ENCODE measurements around the gene ACAT2.
A peak's percentile ranks its signal among the peaks of the same experiment; 100 is the strongest.
"Not testable (repeated sequence)": the region's sequence is repeated elsewhere in the genome, so short reads cannot be mapped to it uniquely, and the experiment has no call there.

The ACAT2 gene

DNA sequence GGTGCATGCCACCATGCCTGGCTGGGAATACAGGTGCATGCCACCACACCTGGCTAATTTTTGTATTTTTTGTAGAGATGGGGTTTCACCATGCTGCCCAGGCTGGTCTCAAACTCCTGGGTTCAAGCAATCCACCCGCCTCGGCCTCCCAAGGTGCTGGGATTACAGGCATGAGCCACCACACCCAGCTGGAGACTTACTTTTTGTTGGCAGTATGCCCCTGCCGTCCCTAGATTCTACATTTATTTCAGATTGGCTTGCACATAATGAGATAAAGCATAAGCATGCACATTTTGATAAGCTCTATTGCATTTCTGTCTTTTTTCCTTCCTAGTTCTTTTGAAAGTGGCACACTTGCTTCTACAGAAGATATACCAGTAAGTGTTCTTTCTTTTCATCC, 54.9 kb downstream of the ACAT2 start:
- not testable (repeated sequence) for DNase-seq

DNA sequence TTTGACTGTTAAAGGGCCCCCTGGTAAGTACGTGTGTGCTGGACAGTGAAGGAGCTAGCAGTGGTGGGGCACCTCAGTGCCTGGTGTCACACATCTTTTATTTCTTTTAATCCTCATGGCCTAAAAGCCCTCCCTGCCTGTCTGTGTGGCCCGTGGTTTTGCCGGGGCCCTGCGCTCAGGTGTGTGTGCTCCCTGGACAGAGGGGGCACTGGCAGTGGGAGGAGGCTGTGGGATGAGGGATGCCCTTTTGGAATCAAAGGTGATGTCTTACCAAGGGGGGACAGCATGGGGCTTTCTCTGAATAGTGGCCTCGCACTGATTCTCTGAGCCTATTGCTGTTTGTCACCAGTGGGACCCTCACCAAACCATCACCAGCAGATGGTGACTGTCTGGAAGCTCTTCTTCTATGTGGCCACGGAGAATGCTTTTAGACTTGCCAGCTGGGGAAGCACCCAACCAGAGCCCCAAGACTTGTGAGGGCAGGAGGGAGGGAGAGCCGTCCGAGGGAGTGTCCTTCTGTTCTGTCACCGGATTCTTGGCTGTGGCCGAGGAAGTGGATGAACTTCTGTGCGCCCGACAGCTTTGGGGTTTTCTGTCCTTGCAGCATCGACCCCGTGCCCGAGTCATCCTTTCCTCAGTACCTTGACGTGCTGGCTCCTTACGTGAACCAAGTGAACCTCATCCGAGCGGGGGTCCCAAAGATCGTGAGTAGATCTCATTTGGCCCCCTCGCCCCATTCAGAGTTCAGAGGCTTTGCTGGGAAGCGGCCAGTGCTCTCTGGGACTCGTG, 56.3 kb downstream of the ACAT2 start:
- no peak for DNase-seq

DNA sequence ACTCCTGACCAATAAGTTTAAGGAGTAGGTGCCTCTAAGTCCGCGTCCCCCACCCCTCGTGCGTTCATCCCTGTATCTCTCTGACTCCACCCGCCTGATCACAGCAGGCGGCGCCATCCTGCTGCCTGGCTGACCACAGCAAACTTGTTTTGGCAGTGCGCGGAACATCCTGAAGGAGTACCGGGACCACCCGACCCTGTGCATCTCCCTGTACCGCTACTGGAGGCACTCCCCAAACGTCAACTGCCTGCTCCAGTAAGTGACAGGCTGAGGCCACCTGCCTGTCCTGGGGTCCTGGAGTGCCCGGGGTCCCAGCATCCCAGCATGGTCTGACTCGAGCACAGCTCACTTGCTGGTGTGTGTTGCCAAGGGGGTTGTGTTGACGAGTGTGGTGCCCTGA, 57.3 kb downstream of the ACAT2 start:
- DNase-seq, result no peak

DNA sequence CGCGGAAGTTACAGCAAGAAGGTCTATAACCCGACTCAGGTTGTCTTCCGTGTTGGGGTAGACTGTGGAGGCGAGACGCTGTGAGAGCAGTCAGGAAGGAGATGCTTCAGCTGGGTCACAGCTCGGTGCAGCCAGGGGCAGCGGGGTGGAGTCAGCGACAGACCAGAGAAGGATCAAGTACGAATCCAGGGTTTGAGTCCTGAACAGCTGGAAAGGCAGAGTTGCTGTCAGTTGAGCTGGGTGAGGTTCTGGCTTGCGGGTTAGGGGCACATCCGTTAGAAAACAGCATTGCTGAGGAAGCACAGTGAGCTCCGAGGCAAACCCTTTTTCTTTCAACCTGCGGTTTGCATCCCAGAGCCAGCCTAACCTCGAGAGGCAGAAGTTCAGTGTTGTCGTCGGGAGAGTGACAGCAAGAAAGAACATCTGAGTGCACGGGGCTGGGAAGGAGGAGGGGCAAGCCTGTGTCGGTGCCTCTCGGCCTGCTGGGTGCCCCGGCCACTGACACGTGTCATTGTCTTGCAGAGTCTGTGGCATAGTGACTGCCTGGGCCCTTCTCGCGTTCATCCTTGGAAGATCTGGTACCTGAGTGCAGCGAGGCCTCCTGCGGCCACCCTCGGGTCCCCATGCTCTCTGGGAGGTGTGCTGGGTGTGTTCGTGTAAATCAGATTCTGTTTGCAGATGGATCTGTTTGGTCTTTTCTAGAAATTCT, 58.2 kb downstream of the ACAT2 start:
- peak in 1 of 2 donors; percentile 11 for DNase-seq

DNA sequence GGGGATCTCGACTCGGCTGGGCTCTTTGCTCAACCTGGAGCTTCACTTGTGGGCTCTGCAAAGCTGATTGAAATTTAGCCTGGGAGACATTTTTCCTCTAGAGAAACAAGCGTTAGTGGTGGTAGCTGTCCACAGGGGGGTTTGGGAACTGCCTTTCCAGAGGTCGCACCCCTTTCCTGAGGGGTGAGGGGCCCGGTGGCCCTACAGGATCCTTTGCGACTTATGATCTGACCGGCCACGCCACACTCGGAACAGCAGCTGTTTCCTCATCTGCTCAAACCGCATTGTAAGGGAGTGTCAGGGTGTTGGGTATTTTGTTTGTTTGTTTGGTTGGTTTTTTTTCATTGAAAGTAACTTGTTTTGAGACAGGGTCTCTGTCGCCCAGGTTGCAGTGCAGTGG, 59.3 kb downstream of the ACAT2 start:
- DNase-seq, result no peak

DNA sequence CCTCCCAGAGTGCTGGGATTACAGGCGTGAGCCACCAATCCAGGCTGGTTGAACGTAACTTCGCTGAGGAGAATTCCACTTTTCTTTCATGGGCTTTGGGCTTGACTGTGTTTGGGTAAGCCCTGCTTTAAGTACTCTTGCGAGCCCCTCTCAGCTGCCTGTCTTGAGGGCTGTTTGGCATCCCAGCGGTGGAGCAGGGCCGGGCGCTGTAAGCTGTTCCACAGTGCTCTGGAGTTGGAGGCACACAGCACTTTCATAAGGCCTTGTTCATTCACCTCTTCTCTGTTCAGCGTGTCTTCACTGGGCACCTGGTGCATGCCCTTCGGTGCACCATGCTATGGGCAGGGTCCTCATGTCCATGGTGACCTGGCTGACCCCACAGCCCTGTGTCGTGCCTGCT, 59.9 kb downstream of the ACAT2 start:
- no peak for DNase-seq

GRCh38 chr6:159823953-159824352, 62.1 kb downstream of the ACAT2 start:
- DNase-seq, result no peak

- DNase-seq, result not testable (repeated sequence)
Observed at GRCh38 chr6:159824690-159825089, 62.8 kb downstream of the ACAT2 start.

DNA sequence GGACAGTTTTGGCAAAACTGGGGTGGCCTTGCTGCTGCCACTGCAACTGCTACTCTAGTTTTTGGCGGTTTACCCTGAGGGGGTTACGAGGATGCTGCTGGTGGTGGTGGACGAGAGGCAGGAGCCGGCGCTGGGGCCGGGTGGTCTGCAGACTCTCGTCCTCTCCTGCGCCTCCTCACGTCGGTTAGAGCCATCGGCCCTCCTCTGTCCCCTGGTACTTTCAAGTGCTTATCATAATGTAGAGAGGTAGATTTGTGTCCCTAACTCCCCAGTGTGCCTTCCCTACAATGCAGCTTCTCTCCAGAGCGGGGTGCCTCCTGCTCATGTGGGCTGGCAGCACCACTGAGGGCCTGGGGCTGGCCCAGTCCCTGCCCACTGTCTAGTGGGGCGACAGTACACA, 64.2 kb downstream of the ACAT2 start:
- no peak for DNase-seq

DNA sequence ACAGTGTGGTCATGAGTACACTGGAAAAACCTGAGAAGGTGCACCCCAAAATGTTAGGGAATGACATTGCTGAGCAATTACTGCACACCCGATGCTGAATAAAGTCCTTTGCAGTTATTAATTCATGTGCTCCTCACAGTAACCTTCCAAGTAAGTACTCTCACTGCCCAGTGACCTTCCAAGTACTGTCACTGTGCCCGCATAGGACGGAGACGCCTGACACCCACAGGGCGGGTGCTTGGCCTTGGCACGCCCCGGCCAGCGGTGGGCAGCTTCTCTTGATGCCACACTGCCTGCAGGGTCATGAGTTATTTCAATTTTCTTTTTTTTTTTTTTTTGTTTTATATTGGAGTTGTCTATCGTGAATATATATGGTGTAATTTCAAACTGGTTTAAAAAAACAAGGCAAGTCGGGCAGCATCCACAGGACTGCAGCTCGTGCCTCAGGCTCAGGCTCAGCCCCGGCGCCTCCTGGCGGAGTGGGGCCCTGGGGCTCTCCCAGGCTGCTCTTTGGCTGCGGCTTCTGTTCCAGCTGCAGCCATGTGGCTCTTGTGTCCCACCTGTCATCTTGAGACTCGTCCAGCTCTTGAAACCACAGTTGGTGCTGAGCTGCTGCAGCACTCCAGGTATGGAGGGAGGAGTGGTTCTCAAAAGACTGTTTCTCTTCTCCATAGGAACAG, 65.3 kb downstream of the ACAT2 start:
- no peak for DNase-seq

- DNase-seq, result no peak
Observed at GRCh38 chr6:159828074-159828473, 66.2 kb downstream of the ACAT2 start.
